Islet of Langerhans (tissue), 1 donor: ENCODE results near the gene MLLT11.
"Not testable (repeated sequence)": the region's sequence is repeated elsewhere in the genome, so short reads cannot be mapped to it uniquely, and the experiment has no call there.

ENCODE experiments used
- FAIRE-seq: peaks from one replicate; lab custom pipeline; 2011; peaks lifted over from hg19 to GRCh38; lab: Jason Lieb, UNC

The MLLT11 gene

GRCh38 chr1:151058692-151059091 is 1.5 kb upstream of the MLLT11 start:
- FAIRE-seq: no peak

GRCh38 chr1:151059109-151060006 is 839 bp upstream of the MLLT11 start, which contains the start of gene CDC42SE1:
Gene CDC42SE1, minus strand, starts transcription at chr1:151059622. Its CDS starts 3,892 bp downstream, at chr1:151055730.
- no peak for FAIRE-seq

- no peak for FAIRE-seq
Measured at GRCh38 chr1:151060657-151061421, 642 bp downstream of the MLLT11 start.

- no peak for FAIRE-seq
Measured at GRCh38 chr1:151061704-151062103, 1.5 kb downstream of the MLLT11 start.

- FAIRE-seq: no peak
Measured at GRCh38 chr1:151062741-151063371, 2.7 kb downstream of the MLLT11 start.

GRCh38 chr1:151065089-151065645 is 5.0 kb downstream of the MLLT11 start:
- no peak for FAIRE-seq

GRCh38 chr1:151067185-151067584 is 7.0 kb downstream of the MLLT11 start:
- FAIRE-seq: no peak

GRCh38 chr1:151069103-151069486 is 8.9 kb downstream of the MLLT11 start:
- no peak for FAIRE-seq

GRCh38 chr1:151070474-151071276 is 10.5 kb downstream of the MLLT11 start, which contains the start of gene GABPB2:
Gene GABPB2, plus strand, starts transcription at chr1:151070761. Its CDS starts 17,429 bp downstream, at chr1:151088190.
- FAIRE-seq: no peak

- FAIRE-seq: no peak
Measured at GRCh38 chr1:151072224-151072623, 12.0 kb downstream of the MLLT11 start.

- FAIRE-seq: no peak
Measured at GRCh38 chr1:151085953-151086559, 25.9 kb downstream of the MLLT11 start.

GRCh38 chr1:151097426-151097825 is 37.2 kb downstream of the MLLT11 start:
- FAIRE-seq: not testable (repeated sequence)

- FAIRE-seq: no peak
Measured at GRCh38 chr1:151098126-151098525, 37.9 kb downstream of the MLLT11 start.

GRCh38 chr1:151104630-151105029 is 44.4 kb downstream of the MLLT11 start:
- FAIRE-seq: no peak

- FAIRE-seq: no peak
Measured at GRCh38 chr1:151106894-151107293, 46.7 kb downstream of the MLLT11 start.

- FAIRE-seq: no peak
Measured at GRCh38 chr1:151108331-151108730, 48.1 kb downstream of the MLLT11 start.

- FAIRE-seq: no peak
Measured at GRCh38 chr1:151113877-151114276, 53.7 kb downstream of the MLLT11 start.
